HG03066 (cell line): ENCODE results near the gene RGS2.

Experiments
- ATAC-seq: cut with Tn5 transposase; IDR thresholded peaks from one replicate; pipeline ENCODE4 v1.9.1; 2021; ENCODE audit warnings: low read depth; ENCODE audit not compliant: unreplicated experiment

The RGS2 gene

DNA sequence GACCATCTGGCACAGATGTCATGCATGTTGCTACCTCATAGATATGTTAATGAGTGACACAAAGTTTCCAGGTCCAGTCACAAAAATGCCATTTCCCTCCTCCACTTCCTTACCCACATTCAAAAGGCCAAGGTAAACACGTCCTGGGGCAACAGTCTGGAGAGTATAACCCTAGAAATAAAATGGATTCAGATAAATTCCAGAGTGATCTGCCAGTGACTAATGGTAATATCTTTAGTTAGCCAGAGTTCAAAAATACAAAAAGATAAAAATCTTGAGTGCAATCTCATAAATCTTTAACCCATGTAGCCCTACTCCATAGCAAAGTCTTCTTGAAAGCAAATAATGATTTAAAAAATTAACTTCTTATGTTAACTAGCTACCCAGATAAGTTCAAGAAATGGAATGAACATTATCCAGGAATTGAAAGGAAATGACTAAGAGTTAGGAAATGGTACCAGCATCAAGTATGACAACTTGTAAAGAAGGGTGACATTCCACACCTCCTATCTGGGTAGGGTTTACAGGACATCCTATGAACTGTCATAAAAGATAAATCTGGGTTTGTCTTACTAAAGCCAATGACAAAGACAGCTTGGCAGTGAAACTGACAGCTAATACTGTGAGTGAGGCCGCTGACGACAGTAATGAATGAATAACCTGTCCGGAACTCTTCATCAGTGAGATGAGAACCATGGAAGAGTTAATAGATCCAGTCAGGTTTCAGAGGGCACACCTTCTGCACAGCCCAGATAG, 18.1 kb downstream of the RGS2 start:
- ATAC-seq: no peak

- ATAC-seq: no peak
Observed at GRCh38 chr1:192830595-192831246, 21.9 kb downstream of the RGS2 start.

GRCh38 chr1:192831706-192832355, 23.0 kb downstream of the RGS2 start:
- ATAC-seq: no peak

- no peak for ATAC-seq
Observed at GRCh38 chr1:192832492-192832891, 23.7 kb downstream of the RGS2 start.

DNA sequence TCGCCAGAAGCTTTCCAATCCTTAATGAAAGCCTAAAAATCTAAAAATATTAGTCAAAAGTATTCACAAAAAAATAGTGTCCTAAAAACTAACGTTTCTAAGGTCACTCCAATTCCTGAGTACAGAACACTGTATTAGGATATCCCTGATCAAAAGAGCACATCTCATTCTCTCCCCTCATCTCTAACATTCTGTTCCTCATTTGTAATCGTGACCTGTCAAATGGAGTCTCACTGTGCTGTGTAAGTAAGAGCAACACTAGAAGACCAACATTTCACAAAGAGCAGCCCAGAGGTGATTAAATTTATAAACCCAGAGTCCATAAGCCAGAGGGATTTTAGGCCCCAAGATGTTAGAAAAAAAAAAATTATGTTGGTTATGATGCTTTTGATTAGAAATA, 26.3 kb downstream of the RGS2 start:
- ATAC-seq: no peak

DNA sequence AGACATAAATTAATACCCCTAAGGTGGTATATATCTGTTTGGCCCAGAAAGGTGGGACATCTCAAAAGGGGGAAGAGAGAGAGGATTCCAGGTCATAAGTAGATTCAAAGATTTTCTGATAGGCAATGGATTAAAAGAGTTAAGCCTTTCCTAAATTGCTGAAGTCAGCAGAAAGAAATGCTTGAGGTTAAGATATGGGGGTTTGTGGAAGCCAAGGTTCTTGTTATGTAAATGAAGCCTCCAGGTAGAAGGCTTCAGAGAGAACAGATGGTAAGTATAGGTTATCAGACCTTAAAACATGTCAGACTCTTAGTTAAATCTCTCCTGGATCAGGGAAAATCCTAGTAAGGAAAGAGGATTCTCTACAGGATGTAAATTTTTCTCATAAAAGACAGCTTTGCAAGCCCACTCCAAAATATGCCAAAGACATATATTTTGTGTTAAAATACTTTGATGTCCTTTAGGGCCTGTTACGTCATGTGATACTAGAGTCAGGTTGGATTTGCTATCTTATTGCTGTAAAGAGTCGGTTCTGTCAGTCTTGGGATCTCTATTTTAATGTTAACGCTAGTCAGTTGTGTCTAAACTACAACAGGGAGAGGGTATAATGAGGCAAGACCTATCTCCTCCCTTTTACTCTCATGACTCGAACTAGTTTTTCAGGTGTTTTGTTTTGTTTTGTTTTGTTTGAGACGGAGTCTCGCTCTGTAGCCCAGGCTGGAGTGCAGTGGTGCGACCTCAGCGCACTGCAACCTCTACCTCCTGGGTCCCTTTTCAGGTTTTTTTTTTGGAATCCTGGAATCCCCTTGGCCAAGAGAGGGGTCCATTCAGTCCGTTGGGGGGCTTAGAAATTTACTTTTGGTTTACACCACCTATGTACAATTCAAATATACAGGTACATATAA, 30.6 kb downstream of the RGS2 start:
- ATAC-seq: no peak

DNA sequence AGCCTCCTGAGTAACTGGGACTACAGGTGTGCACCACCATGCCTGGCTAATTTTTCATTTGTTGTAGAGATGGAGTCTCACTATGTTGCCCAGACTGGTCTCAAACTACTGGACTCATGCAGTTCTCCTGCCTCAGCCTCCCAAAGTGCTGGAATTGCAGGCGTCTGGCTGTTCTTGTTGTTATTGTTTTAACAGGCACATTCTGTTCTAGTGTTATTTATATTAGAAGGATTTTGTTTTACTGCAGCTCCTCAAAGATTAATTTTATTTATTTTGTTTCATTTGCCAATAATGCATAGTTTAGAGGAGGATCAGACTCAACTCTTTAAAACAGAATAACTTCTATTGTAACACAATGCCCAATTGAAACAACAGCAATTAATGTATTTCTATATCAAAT, 35.5 kb downstream of the RGS2 start:
- ATAC-seq: no peak

DNA sequence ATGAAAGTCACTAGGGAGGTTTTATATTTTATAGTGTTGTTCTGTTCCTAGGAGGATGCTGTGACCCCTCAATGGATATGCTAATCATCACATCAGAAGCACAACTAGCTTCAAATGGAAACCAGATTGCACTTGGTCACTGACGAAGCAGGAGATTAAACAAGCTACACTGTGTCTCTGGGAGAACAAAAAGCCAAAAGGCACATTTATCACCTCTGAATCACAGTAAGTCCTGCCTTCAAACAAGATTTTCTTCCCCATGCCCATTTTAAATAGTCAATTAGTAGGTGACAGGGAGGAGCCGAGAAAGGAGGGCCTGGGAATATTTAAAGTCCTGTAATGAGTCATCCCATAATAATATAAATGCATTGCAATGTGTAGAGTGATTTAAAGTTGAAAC, 38.1 kb downstream of the RGS2 start:
- no peak for ATAC-seq

DNA sequence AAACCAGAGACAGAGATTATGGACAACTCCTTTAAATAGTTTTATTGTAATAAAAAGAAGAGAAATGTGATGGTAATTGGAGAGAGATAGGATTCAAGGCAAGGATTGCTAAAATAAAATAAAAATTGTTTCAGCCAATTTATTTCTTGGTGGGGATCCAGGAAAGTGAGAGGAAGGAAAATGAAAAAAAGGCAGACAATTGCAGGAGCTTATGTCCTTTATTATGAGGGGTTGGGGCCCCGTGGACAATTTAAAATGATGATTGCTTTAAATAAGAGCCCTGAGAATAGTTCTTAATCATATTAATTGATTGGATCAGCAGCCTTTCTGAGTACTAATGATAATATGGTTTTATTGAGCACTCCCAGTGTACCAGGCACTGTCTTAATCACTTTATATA, 40.2 kb downstream of the RGS2 start:
- ATAC-seq: no peak

GRCh38 chr1:192849442-192849841, 40.6 kb downstream of the RGS2 start:
- no peak for ATAC-seq

DNA sequence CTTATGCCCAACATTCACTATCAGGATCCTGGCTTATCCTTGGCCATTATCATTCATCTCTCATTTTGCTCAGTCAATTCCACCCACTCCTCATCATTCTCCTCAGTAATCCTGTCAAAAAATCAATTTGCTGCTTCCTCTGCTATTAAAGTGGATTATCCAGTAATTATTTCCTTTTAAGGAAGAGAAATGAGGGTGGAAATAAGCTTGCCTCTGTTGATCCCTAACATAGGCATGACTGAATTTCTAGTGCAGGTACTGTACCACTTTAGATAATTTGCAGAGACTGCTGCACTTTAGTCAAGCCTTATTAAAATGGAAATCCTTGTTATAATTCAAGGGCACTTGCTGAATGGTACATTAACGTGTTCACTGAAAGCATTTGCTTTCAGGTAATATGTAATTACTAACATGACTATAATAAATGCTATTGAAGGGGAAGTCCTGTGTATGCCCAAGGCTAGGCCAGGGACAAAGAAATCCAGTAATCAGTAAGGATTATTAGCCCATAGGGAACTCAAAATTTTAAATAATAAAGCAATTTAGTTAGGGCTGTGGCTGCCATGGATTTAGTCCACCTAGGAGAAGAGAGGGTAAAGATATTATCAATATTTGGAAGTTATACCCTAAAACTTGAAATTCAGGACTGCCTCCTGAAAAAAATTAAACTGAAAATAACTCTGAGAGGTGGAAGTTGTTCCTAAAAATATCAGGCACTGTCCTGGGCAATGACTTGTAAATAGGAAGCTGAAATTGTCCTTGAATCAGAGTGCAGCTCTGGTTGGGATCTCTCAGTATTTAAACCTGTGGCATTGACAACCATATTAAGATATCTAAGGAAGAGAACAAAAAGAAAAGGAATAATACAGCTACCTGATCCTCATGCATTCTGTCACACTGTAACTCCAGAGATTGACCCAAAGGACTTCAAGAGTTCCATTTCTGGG, 43.4 kb downstream of the RGS2 start:
- ATAC-seq: no peak

GRCh38 chr1:192858456-192858855, 49.6 kb downstream of the RGS2 start:
- peak; percentile 64 for ATAC-seq

DNA sequence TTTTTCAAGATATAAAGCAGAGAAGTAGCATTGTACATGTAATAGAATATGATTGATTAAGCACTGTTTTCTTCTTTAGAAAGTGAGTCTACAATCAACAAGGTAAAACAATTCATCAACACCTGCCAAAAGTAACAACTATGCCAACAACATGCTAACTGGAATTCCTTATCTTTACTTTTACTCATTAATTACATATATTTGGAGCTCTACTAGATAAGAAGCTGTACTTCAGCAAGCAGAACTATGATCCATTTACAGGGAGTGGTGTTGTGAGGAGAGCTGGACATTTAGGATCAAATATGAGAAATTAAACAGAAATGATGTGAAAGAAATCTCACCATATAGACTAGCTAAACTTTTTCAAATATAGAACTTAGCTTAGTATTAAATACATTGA, 51.0 kb downstream of the RGS2 start:
- ATAC-seq: no peak

- ATAC-seq: no peak
Observed at GRCh38 chr1:192860478-192861185, 51.8 kb downstream of the RGS2 start.

- no peak for ATAC-seq
Observed at GRCh38 chr1:192861860-192862259, 53.0 kb downstream of the RGS2 start.
